Activated CD8-positive, alpha-beta memory T cell treated with anti-CD3 and anti-CD28 coated beads, Interleukin-2, amount 50 U/mL, for 1 hour (primary cell): ENCODE measurements around the gene RIMBP2.
"Not testable (repeated sequence)": the region's sequence is repeated elsewhere in the genome, so short reads cannot be mapped to it uniquely, and the experiment has no call there.

Source experiments
- DNase-seq: peaks from one replicate; pipeline ENCODE4 v3.0.0-alpha.2; 2020; ENCODE audit errors: extremely low read depth

RIMBP2 gene

GRCh38 chr12:130602251-130602650 is 113.8 kb downstream of the RIMBP2 start:
- no peak for DNase-seq

GRCh38 chr12:130601327-130601726 is 114.8 kb downstream of the RIMBP2 start:
- no peak for DNase-seq

- no peak for DNase-seq
Observed at GRCh38 chr12:130596241-130596640, 119.9 kb downstream of the RIMBP2 start.

GRCh38 chr12:130595566-130595965 is 120.5 kb downstream of the RIMBP2 start:
- no peak for DNase-seq

- DNase-seq, result no peak
Observed at GRCh38 chr12:130593056-130593455, 123.0 kb downstream of the RIMBP2 start.

- no peak for DNase-seq
Observed at GRCh38 chr12:130592641-130593040, 123.5 kb downstream of the RIMBP2 start.

DNA sequence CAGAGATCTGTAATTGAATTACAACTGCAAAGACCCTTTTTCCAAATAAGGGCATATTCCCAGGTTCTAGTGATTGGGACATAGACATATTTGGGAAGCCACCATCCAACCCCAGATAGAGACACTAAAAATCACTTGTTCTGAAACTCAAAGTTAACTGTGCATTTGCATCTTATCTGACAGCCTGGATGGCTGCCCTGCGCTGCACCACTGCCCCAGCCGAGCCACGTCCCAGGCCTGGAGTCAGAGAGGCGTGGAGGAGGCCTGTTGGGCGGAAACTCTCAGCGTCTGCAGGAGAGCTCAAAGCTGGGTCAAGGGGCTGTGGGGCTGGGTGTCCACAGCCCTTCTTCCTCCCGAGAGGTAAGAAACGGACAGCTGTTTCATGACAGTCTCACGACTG is 124.4 kb downstream of the RIMBP2 start:
- DNase-seq, result no peak

GRCh38 chr12:130590685-130591084 is 125.4 kb downstream of the RIMBP2 start:
- no peak for DNase-seq

- DNase-seq, result no peak
Observed at GRCh38 chr12:130589540-130590317, 126.4 kb downstream of the RIMBP2 start.

GRCh38 chr12:130588696-130589539 is 127.2 kb downstream of the RIMBP2 start:
- no peak for DNase-seq

- DNase-seq, result no peak
Observed at GRCh38 chr12:130587966-130588365, 128.1 kb downstream of the RIMBP2 start.

DNA sequence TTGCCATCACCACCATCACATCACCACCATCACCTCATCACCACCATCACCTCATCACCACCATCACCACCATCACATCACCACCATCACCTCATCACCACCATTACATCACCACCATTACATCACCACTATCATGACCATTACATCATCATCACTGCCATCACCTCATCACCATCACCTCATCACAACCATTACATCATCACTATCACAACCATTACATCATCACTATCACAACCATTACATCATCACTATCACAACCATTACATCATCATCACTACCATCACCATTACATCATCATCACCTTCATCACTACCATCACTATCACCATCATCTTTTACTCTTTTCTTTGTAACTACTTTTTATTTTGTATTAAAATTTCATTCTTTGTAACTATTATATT is 131.6 kb downstream of the RIMBP2 start:
- DNase-seq, result not testable (repeated sequence)

DNA sequence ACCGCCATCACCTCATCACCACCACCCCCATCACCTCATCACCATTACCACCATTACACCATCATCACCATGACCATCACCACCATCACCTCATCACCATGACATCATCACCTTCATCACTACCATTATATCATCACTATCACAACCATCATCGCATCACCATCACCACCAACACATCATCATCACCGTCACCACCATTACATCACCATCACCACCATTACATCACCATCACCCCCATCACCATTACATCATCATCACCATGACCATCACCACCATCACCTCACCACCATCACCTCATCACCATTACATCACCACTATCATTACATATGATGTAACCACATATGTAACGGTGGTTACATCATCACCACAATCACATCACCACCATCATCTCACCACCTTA is 132.3 kb downstream of the RIMBP2 start:
- no peak for DNase-seq

- no peak for DNase-seq
Observed at GRCh38 chr12:130583317-130583716, 132.8 kb downstream of the RIMBP2 start.

DNA sequence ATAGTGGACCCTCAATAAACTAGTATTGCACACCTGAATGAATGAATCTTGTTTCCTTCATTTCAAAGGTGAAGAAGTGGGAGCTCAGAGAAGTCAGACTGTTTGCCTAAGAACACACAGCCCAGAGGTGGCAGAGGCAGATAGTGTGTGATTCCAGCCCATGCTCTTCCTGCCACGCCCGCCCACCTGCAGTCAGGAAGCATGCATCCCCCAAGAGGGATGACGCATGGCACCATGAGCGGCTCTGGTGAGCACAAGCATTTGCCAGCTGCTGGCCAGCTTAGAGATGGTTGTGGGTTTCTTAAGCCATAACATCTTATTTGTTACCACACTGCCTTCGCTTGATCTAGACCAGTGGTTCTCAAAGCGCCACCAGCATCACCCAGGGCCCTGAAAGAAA is 133.8 kb downstream of the RIMBP2 start:
- no peak for DNase-seq

DNA sequence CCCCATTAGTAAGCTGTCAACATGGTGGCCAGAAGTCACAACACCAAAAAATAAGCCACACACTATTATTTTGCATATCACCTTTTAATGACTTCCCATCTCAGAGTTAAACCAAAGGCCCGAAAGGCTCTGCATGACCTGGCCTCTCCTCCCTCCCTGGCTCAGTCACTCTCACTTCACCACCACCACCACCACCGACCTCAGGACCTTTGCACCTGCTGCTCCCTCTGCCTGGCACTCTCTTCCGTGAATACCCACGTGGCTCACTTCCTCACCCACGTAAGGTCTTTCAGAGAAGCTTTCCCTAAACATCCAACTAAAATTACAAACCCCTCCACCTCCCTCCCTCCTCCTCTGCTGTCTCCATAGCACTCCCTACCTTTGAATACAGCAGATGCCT is 134.3 kb downstream of the RIMBP2 start:
- DNase-seq, result no peak

DNA sequence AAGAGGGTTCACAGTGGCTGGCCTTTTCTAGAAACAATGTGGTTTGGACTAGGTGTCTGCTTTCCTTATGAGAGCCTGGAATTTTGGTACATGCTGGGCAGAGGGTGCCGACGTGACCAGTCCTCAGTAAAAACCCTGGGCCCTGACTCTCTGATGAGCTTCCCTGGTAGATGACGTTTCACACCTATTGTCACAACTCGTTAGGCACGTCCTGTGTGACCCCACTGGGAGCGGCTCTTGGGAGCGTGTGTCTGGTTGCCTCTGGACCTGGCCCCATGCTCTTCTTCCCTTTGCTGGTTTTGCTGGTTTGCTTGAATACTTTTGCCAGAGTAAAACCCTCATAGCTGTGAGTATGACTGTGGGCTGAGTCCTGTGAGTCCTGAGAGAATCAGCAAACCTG is 136.9 kb downstream of the RIMBP2 start:
- DNase-seq, result no peak

- no peak for DNase-seq
Observed at GRCh38 chr12:130577351-130577750, 138.7 kb downstream of the RIMBP2 start.

DNA sequence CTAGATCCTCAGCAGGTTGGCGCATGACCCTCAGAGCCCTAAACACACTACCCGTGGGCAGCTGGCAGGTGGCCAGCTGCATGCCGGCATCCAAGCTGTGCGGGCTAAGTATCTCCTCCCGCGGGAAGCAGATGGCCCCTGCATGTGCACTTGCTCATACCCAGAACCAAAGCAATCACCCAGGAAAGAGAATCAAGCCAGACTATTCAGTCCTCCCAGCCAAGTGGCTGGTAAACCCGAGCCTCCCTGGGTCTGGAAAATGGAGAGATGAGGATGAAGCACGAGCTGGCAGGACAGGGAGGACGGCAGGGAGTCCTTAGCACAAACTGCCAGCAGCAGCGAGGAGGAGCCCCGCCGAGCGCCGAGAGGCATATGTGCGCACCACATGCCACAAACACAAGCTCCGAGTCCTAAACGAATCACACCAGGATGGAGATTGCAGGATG is 139.7 kb downstream of the RIMBP2 start:
- DNase-seq, result no peak

DNA sequence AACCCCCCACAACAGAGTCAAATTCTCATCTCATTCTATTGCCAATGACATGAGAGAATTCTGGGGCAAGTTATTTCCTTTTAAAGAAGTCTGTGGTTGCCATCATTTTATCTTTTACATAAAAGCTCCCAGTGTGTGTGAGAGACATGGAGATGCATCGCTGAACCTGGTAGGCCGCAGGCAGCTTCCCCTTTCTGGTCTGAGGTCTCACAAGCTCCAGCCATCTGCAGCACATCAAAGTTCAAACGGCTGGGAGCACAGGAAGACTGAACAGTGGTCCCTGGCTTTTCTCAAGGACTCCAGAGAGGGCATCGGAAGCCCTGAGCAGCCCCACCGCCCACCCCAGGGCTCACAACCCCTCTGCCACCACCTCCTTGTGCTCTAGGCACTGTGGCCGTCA is 141.7 kb downstream of the RIMBP2 start:
- DNase-seq, result no peak

GRCh38 chr12:130573766-130574165 is 142.3 kb downstream of the RIMBP2 start:
- DNase-seq, result no peak

DNA sequence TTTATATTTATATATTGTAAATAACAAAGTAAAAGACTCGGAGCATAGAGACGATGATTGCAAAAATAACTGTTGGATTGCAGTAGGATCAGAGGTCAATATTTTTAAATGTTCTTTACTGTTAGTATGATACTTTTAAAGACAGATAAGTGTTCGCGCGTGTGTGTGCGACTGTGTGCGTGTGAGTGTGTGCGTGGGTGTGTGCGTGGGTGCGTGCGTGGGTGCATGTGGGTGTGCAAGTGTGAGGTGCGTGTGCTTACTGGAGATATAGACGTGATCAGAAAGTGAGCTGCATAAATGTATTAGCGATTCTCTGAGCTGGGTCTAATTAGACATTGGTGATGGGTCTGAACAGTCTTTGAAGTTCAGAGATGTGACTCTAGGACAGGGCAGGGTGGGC is 142.9 kb downstream of the RIMBP2 start:
- no peak for DNase-seq

DNA sequence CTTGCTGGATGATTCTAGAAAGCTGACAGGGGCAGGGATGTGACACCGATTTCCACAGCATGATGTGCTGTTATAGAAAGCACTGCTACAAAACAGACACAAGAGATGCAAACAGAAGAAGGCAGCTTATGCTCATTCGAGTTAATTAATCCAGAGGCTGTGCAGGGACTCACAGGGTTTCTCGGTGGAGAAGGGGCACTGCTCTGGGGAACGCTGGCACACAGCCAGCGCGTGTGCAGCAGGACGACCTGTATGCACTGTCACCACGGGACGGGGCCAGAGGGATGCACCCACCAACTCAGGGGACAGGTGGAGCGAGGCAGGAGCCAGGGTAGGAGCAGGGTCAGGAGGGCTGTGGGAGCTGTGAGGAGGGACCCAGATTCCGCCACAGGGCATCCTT is 143.5 kb downstream of the RIMBP2 start:
- no peak for DNase-seq
